ENCODE data around the gene PIGB. TPM values are rescaled to one million over a fixed set of nuclear protein-coding genes. Genes with fewer than 3 reads are reported as not detected.

PIGB gene
- polyA plus RNA-seq = 25.1 and 37.9 TPM in 2 replicates

DNA sequence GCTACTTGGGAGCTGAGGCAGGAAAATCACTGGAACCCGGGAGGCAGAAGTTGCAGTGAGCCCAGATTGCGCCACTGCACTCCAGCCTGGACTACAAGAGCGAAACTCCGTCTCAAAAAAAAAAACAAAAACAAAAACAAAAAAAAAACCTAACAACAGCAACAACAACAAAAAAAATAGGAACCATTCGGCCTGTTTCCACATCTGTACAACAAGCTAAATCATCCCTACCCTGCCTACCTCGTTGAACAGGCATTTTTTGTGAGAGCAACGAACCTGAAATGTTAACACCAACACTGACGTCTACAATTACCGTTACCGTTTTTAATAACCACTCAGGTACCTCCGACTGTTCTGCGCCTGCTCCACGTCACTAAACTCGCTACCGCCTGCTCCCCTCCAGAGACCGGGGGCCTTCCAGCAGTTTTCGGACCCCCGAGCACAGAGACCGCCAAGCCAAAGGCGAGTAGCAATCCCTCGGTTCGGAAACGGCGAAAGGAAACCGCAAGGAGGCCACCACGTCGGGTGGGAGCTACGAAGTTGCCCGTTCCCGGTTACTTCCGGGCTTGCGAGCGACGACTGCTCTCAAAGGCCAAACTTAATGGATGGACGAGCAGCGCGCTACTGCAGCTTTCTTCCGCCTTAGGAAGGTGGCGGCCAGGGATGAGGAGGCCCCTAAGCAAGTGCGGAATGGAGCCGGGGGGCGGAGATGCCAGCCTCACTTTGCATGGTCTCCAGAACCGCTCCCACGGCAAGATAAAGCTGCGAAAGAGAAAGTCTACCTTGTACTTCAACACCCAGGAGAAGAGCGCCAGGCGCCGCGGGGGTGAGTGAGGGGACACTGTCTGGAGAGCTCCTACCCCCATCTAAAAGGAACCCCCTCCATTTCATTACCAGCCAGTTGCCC is at the start of gene PIGB, which contains the start of gene PIGBOS1:
TSS of gene PIGB (plus strand) at position 635 of the 907 bp plus-strand sequence. CDS start at position 664, 29 bp downstream.
TSS of gene PIGBOS1 (minus strand) at position 536 of the 907 bp plus-strand sequence. CDS start 1,331 bp downstream, outside the sequence.

DNA sequence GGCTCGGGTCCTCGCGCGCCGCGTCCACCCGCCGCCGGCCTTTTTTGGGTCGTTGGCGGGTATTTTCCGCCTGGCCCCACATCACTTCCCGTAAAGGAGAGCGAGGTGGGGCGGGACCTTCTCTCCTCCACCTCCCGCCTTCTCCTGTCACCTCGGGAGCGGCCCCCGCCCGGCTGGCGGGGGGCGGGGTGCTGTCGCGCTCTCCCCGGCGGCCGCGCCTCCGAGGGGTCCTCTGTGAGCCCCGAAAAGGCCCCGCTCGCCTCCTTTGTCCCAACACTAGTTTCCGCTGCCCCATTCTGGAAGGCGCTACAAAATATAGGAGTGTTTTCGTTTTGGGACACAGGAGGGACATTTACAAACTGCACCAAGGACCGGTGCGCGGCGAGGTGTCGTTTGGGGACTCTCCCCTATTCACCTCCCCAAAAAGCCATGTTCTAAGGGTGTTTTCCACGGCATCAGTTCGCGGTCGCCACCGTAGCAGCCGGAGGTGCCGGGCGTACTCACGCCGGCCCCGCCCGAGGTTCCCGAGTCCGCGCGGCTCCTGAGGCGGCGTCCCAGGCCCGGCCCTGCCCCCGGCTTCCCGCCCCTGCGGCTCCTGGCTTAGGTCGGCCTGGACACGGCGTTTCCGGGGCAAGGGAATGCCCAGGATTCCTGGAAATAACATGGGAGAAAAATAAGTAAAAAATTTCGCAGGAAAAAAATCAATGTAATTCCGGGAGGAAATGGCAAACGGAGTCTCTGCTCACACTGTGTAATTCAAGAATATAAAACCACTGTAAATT is 29.1 kb upstream of the PIGB start, which contains the start of gene RAB27A:
TSS of gene RAB27A (minus strand) at position 68 of the 782 bp plus-strand sequence. CDS start 54,879 bp downstream, outside the sequence.

Other genes with a start within 250 kb of the PIGB start
- gene RSL24D1, start 122.3 kb upstream of the PIGB start, polyA plus RNA-seq = 182 and 194 TPM in 2 replicates
- 4.9 and 5.6 TPM in 2 replicates for gene RAB27A, start 29.4 kb upstream of the PIGB start, polyA plus RNA-seq
- 35.2 and 44.2 TPM in 2 replicates for gene PIGBOS1, start 99 bp upstream of the PIGB start, polyA plus RNA-seq
- 212 and 225 TPM in 2 replicates for gene CCPG1, start 89.1 kb downstream of the PIGB start, polyA plus RNA-seq
- gene PIERCE2, start 89.3 kb downstream of the PIGB start, polyA plus RNA-seq = 30.2 and 33.0 TPM in 2 replicates
- gene DNAAF4, start 189.0 kb downstream of the PIGB start, polyA plus RNA-seq = 7.7 and 10.3 TPM in 2 replicates